ENCODE data around the gene GM2A.
"Not testable (repeated sequence)": the region's sequence is repeated elsewhere in the genome, so short reads cannot be mapped to it uniquely, and the experiment has no call there.

Gene GM2A

GRCh38 chr5:151228986-151229385 lies 24.0 kb upstream of the GM2A start:
- no peak for DNase-seq

- no peak for DNase-seq
Measured at GRCh38 chr5:151230048-151230680, 22.8 kb upstream of the GM2A start.

- no peak for DNase-seq
Measured at GRCh38 chr5:151231359-151231758, 21.6 kb upstream of the GM2A start.

- DNase-seq, result no peak
Measured at GRCh38 chr5:151233616-151234085, 19.3 kb upstream of the GM2A start.

- no peak for DNase-seq
Measured at GRCh38 chr5:151234476-151235238, 18.3 kb upstream of the GM2A start.

- DNase-seq, result not testable (repeated sequence)
Measured at GRCh38 chr5:151235239-151235571, 17.8 kb upstream of the GM2A start.

GRCh38 chr5:151236888-151237287 lies 16.1 kb upstream of the GM2A start:
- no peak for DNase-seq

- DNase-seq, result no peak
Measured at GRCh38 chr5:151237685-151238084, 15.3 kb upstream of the GM2A start.

GRCh38 chr5:151238303-151238741 lies 14.7 kb upstream of the GM2A start:
- no peak for DNase-seq

GRCh38 chr5:151239237-151239861 lies 13.6 kb upstream of the GM2A start:
- peak; percentile 40 for DNase-seq

GRCh38 chr5:151240268-151240835 lies 12.6 kb upstream of the GM2A start:
- not testable (repeated sequence) for DNase-seq

GRCh38 chr5:151240924-151241635 lies 11.9 kb upstream of the GM2A start:
- no peak for DNase-seq

- no peak for DNase-seq
Measured at GRCh38 chr5:151243127-151243526, 9.9 kb upstream of the GM2A start.

GRCh38 chr5:151243564-151243963 lies 9.4 kb upstream of the GM2A start:
- no peak for DNase-seq

- DNase-seq, result no peak
Measured at GRCh38 chr5:151244206-151244605, 8.8 kb upstream of the GM2A start.

GRCh38 chr5:151245680-151246219 lies 7.2 kb upstream of the GM2A start:
- no peak for DNase-seq

- no peak for DNase-seq
Measured at GRCh38 chr5:151248651-151249050, 4.3 kb upstream of the GM2A start.

GRCh38 chr5:151249281-151249680 lies 3.7 kb upstream of the GM2A start:
- no peak for DNase-seq

GRCh38 chr5:151250346-151251000 lies 2.5 kb upstream of the GM2A start:
- no peak for DNase-seq

- DNase-seq, result no peak
Measured at GRCh38 chr5:151251001-151251551, 1.9 kb upstream of the GM2A start.

- DNase-seq, result no peak
Measured at GRCh38 chr5:151251621-151252020, 1.4 kb upstream of the GM2A start.

GRCh38 chr5:151253605-151253950 lies 593 bp downstream of the GM2A start:
- DNase-seq, result no peak

Measured in NCI-H748 treated with DMSO at 0.1 percent for 48 hours (cell line).